Fibroblast of gingiva (primary cell): ENCODE data around the gene NLGN1.
A peak's percentile ranks its signal among the peaks of the same experiment; 100 is the strongest.

ENCODE experiments used
- DNase-seq: peaks from one replicate; pipeline ENCODE4 v3.0.0-alpha.2; 2011; ENCODE audit warnings: low read depth

NLGN1 gene

GRCh38 chr3:173841334-173841733 lies 443.8 kb downstream of the NLGN1 start:
- no peak for DNase-seq

DNA sequence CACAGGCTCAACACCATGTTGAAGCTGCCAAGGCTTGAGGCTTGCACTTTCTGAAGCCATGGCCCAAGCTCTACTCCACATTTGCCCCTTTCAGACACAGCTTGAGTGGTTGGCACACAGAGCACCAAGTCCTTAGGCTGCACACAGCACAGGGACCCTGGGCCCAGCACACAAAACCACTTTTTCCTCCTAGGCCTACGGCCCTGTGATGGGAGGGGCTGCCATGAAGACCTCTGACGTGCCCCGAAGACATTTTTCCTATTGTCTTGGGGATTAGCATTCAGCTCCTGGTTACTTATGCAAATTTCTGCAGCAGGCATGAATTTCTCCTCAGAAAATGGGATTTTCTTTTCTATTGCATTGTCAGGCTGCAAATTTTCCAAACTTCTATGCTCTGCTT lies 445.5 kb downstream of the NLGN1 start:
- no peak for DNase-seq

- no peak for DNase-seq
Observed at GRCh38 chr3:173846584-173846983, 449.0 kb downstream of the NLGN1 start.

DNA sequence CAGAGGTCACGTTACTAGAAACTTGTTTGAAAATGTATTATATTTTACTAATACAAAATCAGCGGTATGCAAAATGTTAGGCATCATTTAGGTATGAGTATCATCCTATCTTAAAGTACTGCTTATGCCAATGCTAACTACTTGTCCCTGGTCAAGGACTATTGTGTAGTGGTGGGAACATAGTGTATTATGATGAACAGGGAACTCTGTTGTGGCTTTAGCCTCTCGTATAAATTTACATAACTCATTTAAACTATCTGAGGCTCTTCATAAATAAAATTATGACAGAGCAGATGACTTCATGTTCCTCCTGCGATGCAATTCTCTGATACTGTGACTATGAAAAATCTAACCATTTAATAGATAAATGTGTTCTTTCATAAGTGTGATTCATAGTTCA lies 451.9 kb downstream of the NLGN1 start:
- no peak for DNase-seq

DNA sequence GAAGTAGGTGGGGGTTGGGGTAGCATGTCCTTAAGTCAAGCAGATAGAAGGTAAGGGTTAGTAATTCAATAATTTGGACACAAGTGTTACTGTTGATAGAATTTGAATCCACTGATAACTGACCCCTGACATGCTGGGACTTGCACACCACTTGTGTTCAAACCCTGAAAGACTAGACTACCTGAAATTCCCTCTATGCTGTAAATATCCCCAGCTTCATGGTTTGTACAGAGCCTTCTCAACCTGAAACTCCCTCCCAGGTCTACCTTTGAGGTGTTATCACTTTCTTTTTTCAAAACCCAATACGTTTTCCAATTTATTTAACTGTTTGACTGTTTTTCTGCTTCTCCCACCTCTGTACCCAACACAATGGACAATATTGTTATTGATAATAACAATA lies 459.6 kb downstream of the NLGN1 start:
- DNase-seq = no peak

DNA sequence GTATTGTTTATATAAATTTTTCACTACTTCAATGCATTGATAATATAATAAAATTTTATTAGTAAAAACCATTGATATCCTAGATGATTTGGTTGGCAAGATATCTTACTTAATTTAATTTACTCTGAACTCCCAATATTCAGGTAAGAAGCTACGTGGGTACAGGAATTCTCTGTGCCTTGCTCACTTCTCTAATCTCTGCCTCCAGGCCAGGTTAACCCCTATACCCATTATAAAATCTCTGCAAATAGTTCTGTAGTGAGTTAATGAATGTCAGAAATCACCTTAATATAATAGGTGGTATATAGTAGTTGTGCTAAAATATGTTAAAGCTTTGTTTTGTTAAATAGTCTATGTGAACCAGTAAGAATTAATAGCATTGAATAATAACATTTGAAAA lies 465.2 kb downstream of the NLGN1 start:
- no peak for DNase-seq

DNA sequence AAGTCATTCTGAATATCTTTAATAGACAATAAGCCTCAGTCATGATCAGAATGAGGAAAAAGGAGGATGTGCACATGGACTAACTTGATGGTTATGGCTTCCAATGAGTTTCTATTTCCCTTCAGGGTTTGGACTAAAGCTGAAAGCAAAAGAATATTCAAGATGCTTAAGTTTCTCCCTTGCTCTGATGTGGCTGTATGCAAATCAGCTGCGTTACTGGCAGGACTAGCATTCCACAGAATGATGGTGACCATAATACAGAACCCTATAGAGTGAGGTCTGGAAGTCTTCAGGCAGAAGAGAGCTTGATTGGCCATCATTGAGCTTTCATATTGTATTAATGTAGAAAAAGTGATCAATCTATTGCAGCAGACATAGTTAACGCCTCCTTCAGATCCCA lies 466.0 kb downstream of the NLGN1 start:
- no peak for DNase-seq

GRCh38 chr3:173865900-173866498 lies 468.5 kb downstream of the NLGN1 start:
- no peak for DNase-seq

DNA sequence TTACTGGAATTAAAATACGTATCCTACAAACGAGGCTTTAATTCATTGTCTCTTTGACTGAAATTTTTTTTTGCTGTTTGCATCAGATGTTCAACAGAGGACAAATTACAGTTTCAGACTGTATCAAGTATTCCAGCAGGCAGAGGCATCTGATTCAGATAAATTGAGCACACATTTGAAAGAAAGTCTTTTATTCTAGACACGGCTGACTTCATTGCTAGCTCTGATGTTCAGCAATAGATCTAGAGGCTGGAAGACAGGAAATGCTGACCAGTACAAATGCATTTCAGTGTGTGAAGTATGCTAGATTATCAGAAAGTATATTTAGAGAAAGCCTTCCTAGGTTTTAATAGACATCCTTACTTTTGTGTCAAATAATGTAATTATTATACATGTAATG lies 472.2 kb downstream of the NLGN1 start:
- DNase-seq = no peak

DNA sequence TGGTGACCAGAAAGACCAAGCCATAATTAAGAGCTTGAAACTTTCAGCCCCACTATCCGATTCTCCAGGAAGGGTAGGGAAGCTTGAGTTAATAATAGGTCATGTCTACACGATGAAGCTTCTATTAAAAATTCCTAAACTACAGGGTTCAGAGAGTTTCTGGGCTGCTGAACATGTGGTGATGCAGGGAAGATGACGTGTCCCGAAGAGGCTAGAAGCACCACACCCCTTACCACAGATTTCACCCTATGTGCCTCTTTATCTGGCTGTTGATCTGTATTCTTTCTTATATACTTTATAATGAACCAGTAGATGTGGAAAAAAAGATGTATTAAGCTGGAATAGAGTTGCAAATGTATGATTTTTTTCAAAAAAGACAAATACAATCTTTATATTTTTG lies 473.4 kb downstream of the NLGN1 start:
- no peak for DNase-seq

DNA sequence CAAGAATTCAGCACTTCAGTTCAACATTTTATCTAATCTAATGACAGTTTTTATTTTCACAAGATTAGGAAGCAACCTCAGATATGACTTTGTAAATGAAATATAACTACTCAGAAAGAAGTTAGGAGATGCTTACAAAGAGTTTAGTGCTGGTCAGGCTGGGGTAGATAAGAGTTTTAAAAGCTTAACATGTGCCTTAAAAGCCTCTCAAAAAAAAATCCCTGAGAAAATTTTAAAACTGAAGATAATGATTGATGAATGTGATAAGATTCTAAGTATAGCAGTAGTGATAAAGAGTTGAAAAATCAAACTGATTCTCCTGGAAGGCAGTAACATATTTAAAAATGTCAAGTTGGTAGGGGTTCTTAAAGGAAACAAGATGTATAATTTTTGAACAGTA lies 478.2 kb downstream of the NLGN1 start:
- DNase-seq = no peak

DNA sequence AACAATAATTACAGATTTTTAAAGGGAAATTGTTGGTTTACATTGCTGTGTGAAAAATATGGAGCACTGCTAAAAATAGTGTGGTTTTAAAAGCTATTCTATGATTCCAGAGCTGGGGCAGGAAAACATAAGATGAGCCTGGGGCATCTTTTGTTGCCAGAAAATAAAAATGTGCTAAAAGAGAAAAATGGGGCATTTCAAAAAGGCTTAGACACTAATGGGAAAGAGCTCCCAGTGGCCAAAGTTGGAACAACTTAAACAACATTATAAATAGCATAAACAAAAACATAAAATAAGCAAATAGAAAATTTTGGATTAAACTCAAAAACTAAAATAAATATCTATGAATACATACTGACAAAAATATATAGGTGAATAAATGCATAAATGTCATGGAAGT lies 478.9 kb downstream of the NLGN1 start:
- DNase-seq = no peak

DNA sequence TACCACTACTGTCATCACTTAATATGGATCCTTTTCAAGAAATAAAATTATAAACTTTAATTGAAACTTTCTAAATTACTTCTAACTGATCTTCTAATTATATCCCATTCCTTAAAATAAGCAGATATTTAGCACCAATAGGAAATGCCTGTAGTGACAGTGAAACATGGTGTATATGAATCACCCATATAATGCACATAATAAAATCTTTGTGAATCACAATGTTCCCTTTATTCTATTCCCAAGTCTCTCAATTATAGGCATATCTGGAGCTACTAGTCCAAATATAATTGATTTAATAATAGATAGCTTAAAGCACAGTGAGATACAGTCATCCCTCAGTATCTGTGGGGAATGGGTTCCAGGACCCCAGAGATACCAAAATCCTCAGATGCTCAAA lies 490.3 kb downstream of the NLGN1 start:
- no peak for DNase-seq

GRCh38 chr3:173889596-173889995 lies 492.1 kb downstream of the NLGN1 start:
- no peak for DNase-seq

- DNase-seq = no peak
Observed at GRCh38 chr3:173890091-173890490, 492.5 kb downstream of the NLGN1 start.

DNA sequence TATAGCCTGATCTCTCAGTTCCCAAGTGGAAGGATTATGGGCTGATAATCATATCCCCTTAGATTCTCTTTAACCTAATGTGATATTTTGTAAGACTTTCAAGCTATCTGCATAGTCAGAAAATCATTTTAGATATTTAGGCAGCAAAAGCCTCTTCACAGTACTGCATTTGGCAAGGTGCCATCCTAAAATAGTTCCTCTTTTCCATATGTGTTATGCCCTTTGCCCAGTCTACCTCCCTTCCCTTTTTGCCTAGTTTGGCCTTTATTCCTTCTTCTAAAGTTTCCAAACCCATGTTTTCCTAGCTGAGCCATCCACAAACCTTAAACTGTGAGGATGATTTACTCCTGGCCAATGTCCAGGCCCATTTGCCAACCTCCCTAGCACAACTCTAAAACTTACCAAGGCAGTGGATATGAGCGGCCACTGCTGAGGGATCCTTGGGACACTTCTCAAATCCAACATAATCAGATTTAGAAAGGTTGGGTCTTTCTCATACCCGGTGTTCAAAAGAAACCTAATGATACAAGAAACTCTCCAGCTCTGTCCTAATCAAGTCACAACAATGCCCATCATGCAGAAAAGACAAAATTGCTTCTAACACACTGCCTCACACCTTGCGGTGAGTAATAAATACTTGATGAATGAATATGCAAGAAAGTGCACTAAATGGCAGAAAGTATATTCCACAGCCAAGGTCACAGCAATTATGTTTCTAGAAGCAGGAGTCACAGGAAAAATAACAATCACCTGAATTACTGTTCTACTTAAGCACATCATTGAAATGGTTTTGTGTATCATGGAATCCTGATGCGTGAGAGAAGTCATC lies 493.9 kb downstream of the NLGN1 start:
- peak; percentile 6 for DNase-seq

- DNase-seq = no peak
Observed at GRCh38 chr3:173892547-173892946, 495.0 kb downstream of the NLGN1 start.

DNA sequence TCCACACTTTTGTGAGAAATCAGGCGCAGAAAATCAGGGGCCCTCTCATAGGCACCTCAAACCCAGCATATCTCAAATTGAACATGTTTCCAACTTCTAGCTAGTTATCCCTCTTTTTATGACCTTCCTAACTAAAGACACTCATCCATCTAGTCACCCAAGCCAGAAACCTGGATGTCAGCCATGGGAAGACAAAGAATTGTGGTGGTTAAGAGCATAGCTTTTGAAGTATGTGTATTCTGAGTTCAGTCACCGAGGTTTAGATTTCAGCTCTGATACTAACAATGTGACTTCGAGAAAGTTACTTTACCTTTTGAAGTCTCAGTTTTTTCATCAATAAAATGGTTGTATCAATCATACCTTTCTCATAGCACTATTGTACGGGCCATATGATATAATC lies 495.5 kb downstream of the NLGN1 start:
- peak; percentile 11 for DNase-seq

DNA sequence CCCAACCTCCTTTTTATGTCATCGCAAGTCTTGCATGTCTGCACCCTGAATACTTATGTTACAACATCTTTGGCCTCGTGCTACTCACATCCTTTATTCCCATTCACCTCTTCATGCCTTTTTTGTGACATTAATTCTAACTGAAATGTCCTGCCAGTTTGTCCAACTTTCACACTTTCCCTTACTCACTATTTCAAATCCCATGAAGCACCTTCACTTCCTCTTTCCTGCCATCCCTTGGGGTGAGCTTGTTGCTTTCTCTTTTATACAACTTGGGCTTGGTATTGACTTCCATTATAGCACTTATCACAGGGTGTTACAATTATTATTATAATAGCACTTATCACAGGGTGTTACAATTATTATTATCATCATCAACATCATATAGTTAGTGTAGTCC lies 496.3 kb downstream of the NLGN1 start:
- no peak for DNase-seq

- DNase-seq = no peak
Observed at GRCh38 chr3:173897631-173898030, 500.1 kb downstream of the NLGN1 start.

DNA sequence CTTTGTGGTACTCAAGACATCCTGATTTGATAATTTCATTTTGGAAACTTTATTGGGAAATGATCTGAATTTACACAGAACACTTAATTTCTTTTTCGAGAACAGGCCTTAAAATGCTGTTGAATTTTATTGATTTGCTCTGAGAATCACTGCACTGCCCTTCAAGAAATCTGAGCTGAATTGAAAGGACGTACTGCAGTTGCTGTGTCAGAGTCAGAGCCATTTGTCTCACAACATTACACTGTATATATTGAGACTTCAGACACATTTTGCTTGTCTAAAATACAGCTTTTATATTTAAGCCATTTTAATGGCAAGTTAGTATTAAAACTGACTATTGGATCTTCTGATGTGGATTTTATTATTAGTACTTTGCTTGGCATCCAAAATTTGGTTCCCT lies 504.1 kb downstream of the NLGN1 start:
- no peak for DNase-seq

- no peak for DNase-seq
Observed at GRCh38 chr3:173902401-173902800, 504.9 kb downstream of the NLGN1 start.

DNA sequence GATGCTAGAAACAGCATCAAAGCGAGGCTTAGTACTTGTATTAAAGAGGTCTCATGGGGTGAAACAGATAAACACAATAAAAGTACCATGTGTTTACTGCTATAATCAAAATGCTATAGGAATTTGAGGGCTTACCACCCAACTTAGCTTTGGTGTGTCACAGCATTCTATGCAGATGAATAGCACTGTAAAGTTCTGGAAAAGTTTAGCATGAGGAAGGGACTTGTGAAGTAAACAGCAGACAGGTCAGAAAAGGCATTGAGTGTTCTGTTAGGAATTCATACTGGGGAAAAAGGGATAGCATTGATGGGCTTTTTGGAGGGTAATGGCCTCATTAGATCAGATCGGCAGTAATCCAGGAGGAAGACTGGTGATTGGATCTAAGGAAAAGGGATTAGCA lies 505.3 kb downstream of the NLGN1 start:
- no peak for DNase-seq

- no peak for DNase-seq
Observed at GRCh38 chr3:173905381-173905780, 507.8 kb downstream of the NLGN1 start.
